Stimulated activated CD4-positive, alpha-beta T cell treated with anti-CD3 and anti-CD28 coated beads, Interleukin-2, amount 100 ng/mL, for 4 hours (primary cell): ENCODE data around the gene COL23A1.

ENCODE experiments used
- DNase-seq: peaks from one replicate; pipeline ENCODE4 v3.0.0-alpha.2; 2020; ENCODE audit warnings: low read depth

The COL23A1 gene

DNA sequence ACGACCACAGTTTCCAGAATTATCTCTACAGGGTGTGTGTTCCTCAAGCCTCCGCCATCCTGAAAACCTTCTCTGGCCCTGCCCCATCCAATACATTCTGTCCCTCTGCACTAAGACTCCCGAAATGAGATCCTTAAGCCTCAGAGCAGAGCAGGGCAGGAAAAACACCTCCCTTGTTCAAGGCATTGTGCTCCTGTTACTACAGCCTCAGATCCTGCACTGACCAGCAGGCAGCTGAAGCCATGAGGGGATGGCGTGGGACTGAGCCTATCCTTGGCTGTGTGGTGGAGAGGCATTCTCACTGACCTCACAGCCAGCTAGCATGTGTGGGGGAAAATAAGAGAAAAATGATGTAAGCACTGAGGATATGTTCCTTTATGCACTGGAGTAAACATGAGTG is 250.9 kb downstream of the COL23A1 start:
- DNase-seq: no peak

DNA sequence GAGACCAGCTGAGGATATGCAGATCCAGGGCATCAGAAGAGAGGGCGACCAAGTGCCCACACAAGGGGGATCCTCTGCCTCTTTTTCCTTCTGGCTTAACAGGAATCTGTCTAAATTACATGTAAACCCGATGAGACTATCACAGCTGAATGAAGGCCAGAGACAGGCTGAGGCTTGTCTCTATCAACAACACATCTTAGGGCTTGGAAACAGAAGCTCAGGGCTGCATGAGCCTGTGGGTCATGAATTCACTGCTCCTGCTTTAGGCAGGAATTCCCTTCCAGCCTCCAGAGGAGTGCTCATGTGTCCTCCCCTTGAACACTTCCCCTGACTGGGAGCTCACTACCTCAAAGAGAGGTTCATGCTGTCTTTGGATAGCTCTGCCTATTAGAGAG is 251.4 kb downstream of the COL23A1 start:
- no peak for DNase-seq

GRCh38 chr5:178338126-178338749 is 252.0 kb downstream of the COL23A1 start:
- DNase-seq: no peak

GRCh38 chr5:178337334-178337741 is 252.9 kb downstream of the COL23A1 start:
- DNase-seq: no peak

- no peak for DNase-seq
These were observed 253.3 kb downstream of the COL23A1 start for GRCh38 chr5:178336889-178337288.

- DNase-seq: no peak
These were observed 254.7 kb downstream of the COL23A1 start for GRCh38 chr5:178335302-178336030.

DNA sequence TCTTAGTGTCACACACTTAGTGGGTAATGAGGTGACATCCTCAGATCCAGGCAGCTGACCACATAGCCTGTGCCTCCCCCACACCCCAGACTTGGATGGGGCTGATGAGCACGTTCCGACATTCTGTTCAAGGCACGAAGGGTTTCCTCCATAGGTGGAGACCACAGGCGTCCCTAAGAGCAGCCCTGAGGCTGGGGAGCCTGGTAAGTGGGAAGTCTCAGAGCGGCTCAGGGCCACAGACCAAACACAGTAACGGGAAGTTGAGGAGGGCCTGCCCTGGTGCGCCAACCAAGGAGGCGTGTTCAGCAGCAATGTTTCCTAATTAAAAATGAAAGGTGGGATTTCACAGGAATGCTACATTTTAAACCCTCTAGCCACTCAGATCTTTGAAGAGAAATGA is 255.3 kb downstream of the COL23A1 start:
- DNase-seq: no peak

GRCh38 chr5:178333821-178334481 is 256.2 kb downstream of the COL23A1 start:
- DNase-seq: no peak

GRCh38 chr5:178332210-178332641 is 258.0 kb downstream of the COL23A1 start:
- no peak for DNase-seq

DNA sequence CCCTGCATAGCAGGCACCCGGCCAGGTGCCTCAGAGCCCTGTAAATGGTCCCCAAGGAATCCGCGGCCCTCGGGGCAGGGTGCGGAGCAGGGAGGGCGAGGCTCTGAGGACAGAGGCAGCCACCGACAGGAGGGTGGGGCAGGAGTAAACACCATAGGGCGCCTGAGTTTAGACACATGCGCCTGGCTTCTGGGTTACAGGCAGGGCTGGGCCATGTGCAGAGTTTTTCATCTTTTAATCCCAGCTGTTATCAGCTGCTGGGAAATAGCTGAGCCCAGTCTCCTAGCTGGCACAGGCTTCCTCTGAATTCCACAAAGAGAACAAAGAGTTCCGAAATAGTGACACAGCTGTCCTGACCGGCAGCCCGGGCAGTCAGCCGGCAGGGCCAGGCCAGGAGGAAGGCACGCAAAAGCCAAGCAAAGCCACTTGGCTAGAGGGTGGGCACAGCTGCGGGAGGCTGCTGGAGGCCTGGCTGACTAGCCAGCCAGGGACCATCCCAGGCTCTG is 258.6 kb downstream of the COL23A1 start:
- DNase-seq: no peak

DNA sequence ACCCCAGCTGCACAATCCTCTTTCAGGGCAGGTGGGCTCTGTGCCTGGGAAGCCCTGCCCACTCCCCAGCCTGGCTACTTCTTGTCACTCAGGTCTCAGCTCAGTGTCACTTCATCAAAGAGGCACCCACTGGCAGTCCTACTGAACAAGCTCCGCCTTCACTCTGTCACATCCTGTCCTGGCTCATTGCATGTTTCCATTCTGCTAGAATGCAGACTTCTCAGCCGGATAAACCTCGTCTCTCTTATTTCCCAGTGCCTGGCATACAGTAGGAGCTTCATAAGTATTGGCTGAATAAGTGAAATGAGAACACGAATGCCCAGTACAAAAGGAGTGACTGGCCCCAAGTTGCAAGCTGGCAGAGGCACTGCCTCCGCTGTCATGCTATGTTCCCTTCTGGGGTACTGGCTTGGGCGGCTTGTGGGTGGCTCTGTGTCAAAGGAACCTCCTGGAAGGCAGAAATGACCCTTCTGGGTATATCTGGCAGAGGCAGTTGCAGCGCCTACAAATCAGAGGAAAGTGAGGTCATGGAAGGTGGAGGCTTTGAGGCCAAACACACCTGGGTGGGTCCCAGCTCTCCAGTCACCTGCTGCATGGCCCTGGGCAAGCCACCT is 259.3 kb downstream of the COL23A1 start:
- DNase-seq: no peak

- DNase-seq: no peak
These were observed 261.1 kb downstream of the COL23A1 start for GRCh38 chr5:178328826-178329730.

DNA sequence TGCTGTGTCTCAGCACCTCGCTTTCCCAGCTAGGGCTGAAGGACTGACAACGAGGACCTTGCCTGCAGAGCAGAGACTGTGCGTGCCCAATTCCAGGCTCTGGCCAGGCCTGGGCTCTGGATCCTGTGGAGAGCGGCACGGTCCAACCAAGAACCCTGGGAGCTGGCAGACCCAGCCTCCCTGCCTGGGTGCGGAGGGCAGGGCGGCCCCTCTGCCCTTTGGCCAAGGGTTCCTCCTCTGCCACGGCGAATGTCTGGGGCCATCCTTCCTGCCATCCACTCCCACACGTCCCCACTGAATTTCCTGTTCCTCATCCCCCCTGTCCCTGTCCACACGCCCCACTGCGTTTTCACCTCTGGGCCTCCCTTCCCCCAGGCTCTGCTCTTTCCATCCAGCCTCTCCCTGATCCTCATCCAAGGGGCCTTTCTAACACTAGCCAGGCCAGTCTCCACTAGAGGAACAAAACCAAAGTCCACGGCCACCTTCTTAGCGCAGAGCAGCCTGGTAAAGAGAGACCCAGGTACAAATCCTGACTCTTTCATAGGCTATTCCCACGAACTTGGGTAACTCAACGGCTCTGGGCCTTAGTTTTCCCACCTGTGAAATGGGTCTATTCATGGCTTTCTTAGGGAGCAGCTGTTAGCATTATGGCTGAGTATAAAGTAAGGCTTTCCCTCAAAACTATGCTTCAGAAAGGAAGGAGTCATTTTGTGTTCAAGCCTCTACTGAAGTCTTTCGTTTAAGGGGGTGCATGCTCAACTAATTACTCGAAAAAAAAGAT is 262.1 kb downstream of the COL23A1 start:
- no peak for DNase-seq

GRCh38 chr5:178327446-178327845 is 262.7 kb downstream of the COL23A1 start:
- DNase-seq: no peak

- DNase-seq: no peak
These were observed 263.8 kb downstream of the COL23A1 start for GRCh38 chr5:178326374-178326715.

DNA sequence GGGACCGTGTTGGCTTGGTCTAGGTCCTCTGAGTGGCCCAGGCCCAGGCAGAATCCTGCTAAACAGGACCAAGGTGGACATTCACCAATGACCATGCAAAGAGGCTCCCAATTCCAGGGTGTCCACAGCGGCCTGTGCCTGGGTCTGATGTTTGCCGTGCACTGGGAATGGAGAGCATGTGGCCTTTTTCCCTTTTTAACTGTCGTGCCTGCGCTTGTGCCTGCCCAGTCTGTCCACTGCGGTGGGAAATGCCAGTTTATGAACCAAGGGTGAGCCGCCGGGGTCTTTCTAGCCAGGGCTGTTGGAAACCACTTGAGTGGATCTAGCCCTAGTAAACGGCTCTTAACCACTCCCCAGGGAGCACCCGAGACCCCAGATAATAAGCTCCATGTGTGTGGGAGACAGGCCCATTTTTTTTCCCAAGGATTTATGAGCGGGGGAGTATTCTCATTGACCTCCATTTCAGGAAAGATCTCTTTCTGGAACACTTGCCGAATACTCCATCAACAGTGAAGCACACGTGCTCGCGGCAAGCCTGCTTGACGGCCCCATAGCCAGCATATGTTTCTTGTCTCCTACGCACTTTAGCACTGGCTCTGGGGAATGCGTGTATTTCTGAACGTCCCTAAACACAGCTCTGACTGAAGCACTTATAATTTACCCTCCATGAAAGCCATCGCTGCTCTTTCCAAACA is 264.4 kb downstream of the COL23A1 start:
- no peak for DNase-seq

GRCh38 chr5:178325311-178325678 is 264.9 kb downstream of the COL23A1 start:
- DNase-seq: no peak

- no peak for DNase-seq
These were observed 265.5 kb downstream of the COL23A1 start for GRCh38 chr5:178324481-178325310.

DNA sequence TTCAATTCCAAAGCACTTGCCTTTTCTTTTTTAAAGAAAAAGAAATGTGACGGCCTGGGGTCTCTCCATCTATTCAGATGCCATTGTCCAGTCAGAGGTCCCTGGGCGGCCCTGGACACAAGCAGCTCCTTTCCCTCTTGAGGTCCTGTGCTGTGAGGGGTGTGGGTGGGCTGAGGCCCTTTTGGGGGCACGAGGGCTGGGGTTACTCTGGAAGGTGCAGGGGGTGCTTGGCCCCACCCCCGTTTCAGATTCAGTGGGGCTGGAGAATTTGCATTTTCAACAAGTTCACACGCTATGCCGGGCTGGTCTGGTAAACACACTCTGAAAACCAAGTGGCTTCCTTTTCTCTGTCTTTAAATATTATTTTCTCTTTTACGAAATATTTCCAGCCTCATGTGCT is 266.2 kb downstream of the COL23A1 start:
- no peak for DNase-seq

DNA sequence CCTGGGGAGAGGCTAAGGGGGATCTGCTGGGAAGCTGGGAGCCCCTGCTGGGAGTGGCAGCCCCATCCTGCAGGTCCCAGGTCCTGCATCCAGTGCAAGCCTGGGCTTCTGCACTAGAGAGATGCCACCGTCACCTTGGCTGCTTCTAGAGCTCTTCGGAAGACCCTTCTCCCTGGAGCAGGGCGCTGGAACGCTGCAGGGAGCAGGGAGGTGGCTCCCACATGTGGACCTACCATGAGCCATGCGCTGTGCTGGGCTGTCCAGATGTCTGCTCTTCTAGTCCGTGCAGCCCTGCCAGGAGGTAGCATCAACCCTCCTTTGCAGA is 266.7 kb downstream of the COL23A1 start:
- DNase-seq: no peak
